OCI-LY7 (cell line): Measurements from ENCODE around the gene IQSEC1.

ENCODE experiments used
- EZH2phosphoT487 ChIP-seq: fragments of 200-600 bp; sonication (generic); IDR thresholded peaks from 2 replicates; pipeline ENCODE4 v1.6.1; 2018; ENCODE audit warnings: low read depth, borderline replicate concordance, mild to moderate bottlenecking, mixed run types, antibody characterized with exemption, low read length, moderate library complexity, mixed read lengths
- TF ChIP-seq, protein P1 (sequence below): fragments of 200-600 bp; sonication (generic); conservative IDR thresholded peaks from 2 replicates; pipeline ENCODE4 v1.5.1; 2014; ENCODE audit warnings: mild to moderate bottlenecking, antibody characterized with exemption, low read length, moderate library complexity, mixed read lengths

DNA sequence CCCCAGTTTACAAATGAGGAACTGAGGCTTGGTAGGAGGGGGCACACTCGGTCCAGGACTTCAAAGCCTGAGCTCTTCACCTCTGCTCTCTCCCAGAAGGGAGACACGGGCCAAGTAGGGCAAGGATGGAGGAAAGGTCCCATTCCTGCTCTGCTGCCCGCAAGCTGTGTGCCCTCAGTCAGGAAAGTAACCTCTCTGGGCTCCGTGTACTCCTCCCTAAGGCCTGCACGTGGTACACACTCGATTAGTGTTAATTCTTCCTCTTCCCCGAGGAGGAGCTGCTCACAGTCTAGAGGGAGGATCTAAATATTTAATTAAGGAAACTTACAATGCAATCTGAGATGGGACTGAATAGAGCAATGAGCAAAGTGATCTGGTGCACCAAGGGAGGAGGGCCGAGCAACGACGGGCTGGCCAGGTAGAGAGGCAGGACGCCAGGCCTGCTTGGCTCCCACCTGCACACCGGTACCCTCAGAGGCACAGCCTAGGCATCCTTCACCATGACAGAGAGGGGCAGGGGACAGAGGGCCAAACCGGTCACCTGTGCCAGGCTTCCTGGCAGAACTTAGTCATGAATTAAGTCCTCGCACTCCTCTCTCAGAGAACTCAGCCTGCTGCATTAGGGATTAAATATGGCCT lies 47.2 kb upstream of the IQSEC1 start:
- TF ChIP-seq, protein P1, sequence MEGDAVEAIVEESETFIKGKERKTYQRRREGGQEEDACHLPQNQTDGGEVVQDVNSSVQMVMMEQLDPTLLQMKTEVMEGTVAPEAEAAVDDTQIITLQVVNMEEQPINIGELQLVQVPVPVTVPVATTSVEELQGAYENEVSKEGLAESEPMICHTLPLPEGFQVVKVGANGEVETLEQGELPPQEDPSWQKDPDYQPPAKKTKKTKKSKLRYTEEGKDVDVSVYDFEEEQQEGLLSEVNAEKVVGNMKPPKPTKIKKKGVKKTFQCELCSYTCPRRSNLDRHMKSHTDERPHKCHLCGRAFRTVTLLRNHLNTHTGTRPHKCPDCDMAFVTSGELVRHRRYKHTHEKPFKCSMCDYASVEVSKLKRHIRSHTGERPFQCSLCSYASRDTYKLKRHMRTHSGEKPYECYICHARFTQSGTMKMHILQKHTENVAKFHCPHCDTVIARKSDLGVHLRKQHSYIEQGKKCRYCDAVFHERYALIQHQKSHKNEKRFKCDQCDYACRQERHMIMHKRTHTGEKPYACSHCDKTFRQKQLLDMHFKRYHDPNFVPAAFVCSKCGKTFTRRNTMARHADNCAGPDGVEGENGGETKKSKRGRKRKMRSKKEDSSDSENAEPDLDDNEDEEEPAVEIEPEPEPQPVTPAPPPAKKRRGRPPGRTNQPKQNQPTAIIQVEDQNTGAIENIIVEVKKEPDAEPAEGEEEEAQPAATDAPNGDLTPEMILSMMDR, result no peak
- TF ChIP-seq EZH2phosphoT487, result no peak
